GM12891 (cell line): ENCODE results near the gene DGKZ.

ENCODE experiments used
- DNase-seq: peaks from one replicate; pipeline ENCODE4 v3.0.0; 2011; ENCODE audit warnings: low spot score; ENCODE audit not compliant: insufficient read length
- FAIRE-seq: peaks from 2 replicates; lab custom pipeline; 2011; peaks lifted over from hg19 to GRCh38; lab: Jason Lieb, UNC
- PAX5 ChIP-seq: IDR thresholded peaks from 2 replicates; pipeline ENCODE4 v1.6.1; 2011; ENCODE audit warnings: low read length, moderate library complexity, mild to moderate bottlenecking; ENCODE audit not compliant: insufficient read depth, severe bottlenecking
- POLR2A ChIP-seq: IDR thresholded peaks from 2 replicates; pipeline ENCODE4 v1.6.1; 2011; ENCODE audit warnings: low read depth, low read length, control low read depth
- POLR2AphosphoS5 ChIP-seq: IDR thresholded peaks from 2 replicates; pipeline ENCODE4 v1.6.1; 2011; ENCODE audit warnings: low read depth, low read length, control low read depth
- POU2F2 ChIP-seq: IDR thresholded peaks from 2 replicates; pipeline ENCODE4 v1.6.1; 2011; ENCODE audit warnings: low read depth, mild to moderate bottlenecking, control low read depth, low read length, moderate library complexity
- SPI1 ChIP-seq: IDR thresholded peaks from 2 replicates; pipeline ENCODE4 v1.6.1; 2011; ENCODE audit warnings: low read depth, low read length, control low read depth
- TAF1 ChIP-seq: IDR thresholded peaks from 2 replicates; pipeline ENCODE4 v1.6.1; 2011; ENCODE audit warnings: low read depth, low read length, control low read depth

The DGKZ gene

GRCh38 chr11:46326813-46327416 lies 20.3 kb upstream of the DGKZ start:
- TF ChIP-seq POU2F2 (no peak), POLR2A (no peak), TAF1 (no peak), PAX5 (no peak), POLR2AphosphoS5 (no peak), SPI1 (no peak)
- DNase-seq (no peak), FAIRE-seq (no peak)

GRCh38 chr11:46327829-46328228 lies 19.4 kb upstream of the DGKZ start:
- FAIRE-seq = no peak
- no peak for DNase-seq
- TF ChIP-seq POU2F2 (no peak), POLR2AphosphoS5 (no peak), PAX5 (no peak), SPI1 (no peak)

GRCh38 chr11:46330154-46330553 lies 17.1 kb upstream of the DGKZ start:
- DNase-seq (no peak), FAIRE-seq (no peak)
- no peak for TF ChIP-seq SPI1
- no peak for TF ChIP-seq POLR2AphosphoS5
- TF ChIP-seq POLR2A = no peak
- TF ChIP-seq TAF1 = no peak
- TF ChIP-seq PAX5 = no peak
- no peak for TF ChIP-seq POU2F2

GRCh38 chr11:46330563-46331281 lies 16.5 kb upstream of the DGKZ start:
- FAIRE-seq (peak; percentile 31), DNase-seq (no peak)

GRCh38 chr11:46331282-46331984 lies 15.8 kb upstream of the DGKZ start:
- FAIRE-seq = peak; percentile 63
- TF ChIP-seq PAX5 (no peak), POLR2AphosphoS5 (no peak), POLR2A (no peak), POU2F2 (no peak), SPI1 (no peak), TAF1 (no peak)
- no peak for DNase-seq

More at GRCh38 chr11:46330563-46331281, 16.5 kb upstream of the DGKZ start:
- no peak for TF ChIP-seq POLR2AphosphoS5
- no peak for TF ChIP-seq POLR2A
- no peak for TF ChIP-seq TAF1
- TF ChIP-seq PAX5 = no peak
- TF ChIP-seq POU2F2 = no peak
- no peak for TF ChIP-seq SPI1

GRCh38 chr11:46332093-46332567 lies 15.1 kb upstream of the DGKZ start:
- TF ChIP-seq POU2F2 (no peak), SPI1 (no peak), POLR2AphosphoS5 (no peak), PAX5 (no peak), POLR2A (no peak), TAF1 (no peak)
- FAIRE-seq (no peak), DNase-seq (no peak)

- DNase-seq (no peak), FAIRE-seq (peak; percentile 45)
- TF ChIP-seq POU2F2 = no peak
- TF ChIP-seq POLR2AphosphoS5 = no peak
- TF ChIP-seq PAX5 = no peak
- TF ChIP-seq TAF1 = no peak
- TF ChIP-seq SPI1 = no peak
- TF ChIP-seq POLR2A = no peak
Measured at GRCh38 chr11:46332568-46333393, 14.5 kb upstream of the DGKZ start.

- DNase-seq = no peak
- no peak for FAIRE-seq
- TF ChIP-seq TAF1 (no peak), POU2F2 (no peak), POLR2AphosphoS5 (no peak), SPI1 (no peak), POLR2A (no peak), PAX5 (no peak)
Measured at GRCh38 chr11:46333394-46333947, 13.8 kb upstream of the DGKZ start.
